Measurements from ENCODE around the gene RNPEPL1.
A peak's percentile ranks its signal among the peaks of the same experiment; 100 is the strongest.

The RNPEPL1 gene

DNA sequence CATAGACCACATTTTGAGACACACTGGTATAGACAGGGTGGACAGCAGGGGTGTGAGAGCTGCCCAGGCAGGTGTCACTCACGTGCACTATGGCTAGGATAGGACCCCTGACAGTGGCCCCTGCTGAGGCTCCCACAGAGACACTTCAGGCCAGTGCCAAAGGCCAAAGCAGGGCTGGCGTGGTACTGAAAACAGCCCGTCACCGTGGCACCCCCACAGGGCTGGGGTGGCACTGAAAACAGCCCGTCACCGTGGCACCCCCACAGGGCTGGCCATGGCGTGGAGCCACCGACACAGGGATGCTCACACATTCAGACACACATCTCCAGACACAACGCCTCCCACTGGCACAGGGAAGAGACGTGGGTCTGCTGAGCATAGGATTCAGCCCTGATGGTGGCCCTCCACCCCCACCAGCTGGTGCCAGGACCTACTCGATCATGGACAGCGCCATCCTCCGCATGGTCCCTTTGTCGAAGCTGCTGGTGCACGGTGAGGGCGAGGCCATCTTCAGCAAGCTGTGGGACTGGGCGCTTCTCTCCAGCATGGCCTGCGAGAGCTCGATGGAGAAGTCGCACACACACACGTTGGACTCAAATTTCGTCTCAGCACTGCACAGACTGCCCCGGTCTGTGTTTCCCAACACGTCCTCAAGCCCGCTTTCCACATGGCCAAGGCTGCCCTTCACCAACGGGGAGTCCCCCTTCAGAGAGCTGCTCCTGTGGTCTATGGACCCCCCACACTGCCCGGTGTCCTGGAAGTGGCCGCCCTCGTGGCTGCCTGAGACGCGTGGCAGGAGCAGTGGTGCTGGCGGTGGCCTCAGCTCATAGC, 44.6 kb upstream of the RNPEPL1 start:
- Histone ChIP-seq H3K9ac (no peak overlapping the region), H3K36me3 (peaks cover 80 to 100% (median 97%) of the 10 kb centered on the region in 11 experiments), H3K4me3 (peak overlapping the region in 9 of 10 experiments; percentile 7 to 60 (median 49); a peak in 16 of 20 replicates), H3K4me2 (peak overlapping the region in 2 of 11 experiments; percentile 17 to 21; a peak in 2 of 22 replicates), H3K27ac (peak overlapping the region in 7 of 11 experiments; percentile 48 to 82 (median 73); a peak in 11 of 22 replicates), H4K20me1 (peaks cover 0 to 3% (median 0%) of the 10 kb centered on the region in 11 experiments; a peak in 2 of 22 replicates), H3K9me3 (replicated peaks in 1 of 11) (peaks cover 67 to 97% (median 84%) of the 10 kb centered on the region in 11 experiments), H3K27me3 (no peaks in the 10 kb centered on the region; a peak in 2 of 22 replicates), H3K4me1 (peaks cover 0 to 8% (median 0%) of the 10 kb centered on the region in 10 experiments; a peak in 4 of 20 replicates)
- no peak for TF ChIP-seq Cebpa-rat (IDR thresholded peaks at IDR 0.05)

DNA sequence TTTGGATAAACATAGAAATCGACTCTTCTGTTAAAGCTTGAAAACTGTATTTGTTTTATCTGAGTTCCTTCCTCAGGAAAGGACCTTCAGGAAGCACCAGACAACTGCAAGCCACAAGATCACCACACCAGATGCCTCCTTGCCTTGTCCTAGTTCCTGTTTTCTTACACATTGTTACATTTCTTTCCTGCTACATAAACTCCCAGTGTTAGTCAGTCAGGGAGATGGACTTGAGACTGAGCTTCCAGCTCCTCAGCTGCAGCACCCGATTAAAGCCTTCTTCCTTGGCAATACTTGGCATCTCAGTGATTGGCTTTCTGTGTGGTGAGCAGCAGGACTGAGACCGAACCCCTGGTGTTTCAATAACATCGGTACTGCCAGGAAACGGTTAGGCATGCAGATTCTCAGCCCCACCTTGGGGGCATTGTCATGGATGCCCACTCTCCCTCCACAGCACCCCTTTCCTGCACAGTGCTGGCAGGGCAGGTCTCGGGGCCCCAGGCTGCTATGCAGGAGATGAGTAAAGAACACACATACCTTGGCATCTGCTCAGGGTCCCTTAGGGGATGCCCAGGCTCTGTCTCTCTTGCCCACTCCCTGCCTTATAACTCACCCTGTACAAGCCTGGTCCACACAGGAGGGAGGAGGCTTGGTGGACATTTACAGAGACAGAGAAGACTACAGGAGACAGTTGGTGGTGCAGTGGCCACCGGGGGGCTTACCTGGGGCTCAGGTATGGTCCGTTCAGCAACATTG, 43.1 kb upstream of the RNPEPL1 start:
- Histone ChIP-seq H3K9ac (0 out of 22 replicates have a peak overlapping the region, but pooled peaks of 2 of the 11 experiments have one; percentile 29 to 44), H3K9me3 (replicated peaks in 1 of 11) (peaks cover 82 to 98% (median 92%) of the 10 kb centered on the region in 11 experiments), H3K36me3 (peaks cover 86 to 100% (median 97%) of the 10 kb centered on the region in 11 experiments), H3K4me3 (peak overlapping the region in 9 of 10 experiments; percentile 9 to 60 (median 49); a peak in 16 of 20 replicates), H3K27me3 (no peaks in the 10 kb centered on the region; a peak in 2 of 22 replicates), H3K4me1 (peaks cover 0 to 8% (median 0%) of the 10 kb centered on the region in 10 experiments; a peak in 4 of 20 replicates), H4K20me1 (peaks cover 0 to 16% (median 0%) of the 10 kb centered on the region in 11 experiments; a peak in 2 of 22 replicates), H3K27ac (peak overlapping the region in 8 of 11 experiments; percentile 7 to 82 (median 69); a peak in 13 of 22 replicates), H3K4me2 (0 out of 22 replicates have a peak overlapping the region, but pooled peaks of 1 of the 11 experiments have one; percentile 21)
- TF ChIP-seq Cebpa-rat (IDR thresholded peaks at IDR 0.05), result no peak

DNA sequence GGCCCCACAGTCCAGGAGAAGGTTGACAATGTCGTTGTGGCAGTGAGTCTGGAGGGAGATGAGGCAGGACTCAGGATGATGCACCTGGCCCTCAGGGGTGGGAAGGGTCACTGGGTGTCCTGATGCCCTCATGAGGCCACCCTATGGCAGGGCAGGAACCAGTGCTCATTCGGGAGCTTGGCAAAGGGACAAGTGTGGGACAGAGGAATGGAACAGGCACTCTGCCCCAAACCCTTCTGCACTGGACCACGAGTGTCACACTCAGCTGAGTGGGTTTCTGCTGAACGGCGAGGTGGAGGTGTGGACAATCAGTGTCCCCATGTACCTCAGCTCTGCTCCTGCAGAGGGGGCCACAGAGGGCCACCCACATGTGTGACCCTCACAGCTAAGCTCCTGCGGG, 42.5 kb upstream of the RNPEPL1 start:
- Histone ChIP-seq H4K20me1 (peaks cover 0 to 16% (median 0%) of the 10 kb centered on the region in 11 experiments; a peak in 2 of 22 replicates), H3K4me2 (no peak overlapping the region), H3K9ac (no peak overlapping the region), H3K9me3 (replicated peaks in 1 of 11) (peaks cover 88 to 100% (median 97%) of the 10 kb centered on the region in 11 experiments), H3K4me3 (peak overlapping the region in 9 of 10 experiments; percentile 9 to 60 (median 49); a peak in 16 of 20 replicates), H3K4me1 (peaks cover 0 to 8% (median 0%) of the 10 kb centered on the region in 10 experiments; a peak in 4 of 20 replicates), H3K36me3 (peaks cover 89 to 100% (median 97%) of the 10 kb centered on the region in 11 experiments), H3K27ac (peak overlapping the region in 4 of 11 experiments; percentile 52 to 82 (median 63); a peak in 6 of 22 replicates), H3K27me3 (no peaks in the 10 kb centered on the region; a peak in 2 of 22 replicates)
- no peak for TF ChIP-seq Cebpa-rat (IDR thresholded peaks at IDR 0.05)

DNA sequence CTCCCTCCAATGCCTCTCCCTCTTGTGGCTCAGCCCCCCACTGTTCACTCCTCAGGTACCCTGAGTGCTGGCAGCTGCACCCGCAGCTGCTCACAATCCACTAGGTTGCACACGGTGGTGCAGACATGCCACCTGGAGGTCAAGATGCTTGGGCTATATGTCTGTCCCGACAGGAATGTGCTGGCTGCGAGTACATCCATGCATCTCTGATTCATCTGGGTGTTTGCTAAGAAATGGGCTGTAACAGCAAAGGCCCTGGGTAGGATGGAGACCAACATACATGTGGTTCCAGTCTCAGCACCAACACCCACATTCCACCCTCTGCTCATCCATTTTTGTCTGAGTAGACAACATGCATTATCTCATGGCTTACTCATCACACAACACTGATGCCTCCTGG, 41.8 kb upstream of the RNPEPL1 start:
- Histone ChIP-seq H3K4me2 (no peak overlapping the region), H3K27me3 (no peaks in the 10 kb centered on the region; a peak in 2 of 22 replicates), H3K36me3 (peaks cover 95 to 100% (median 99%) of the 10 kb centered on the region in 11 experiments), H3K9ac (no peak overlapping the region), H3K9me3 (replicated peaks in 1 of 11) (peaks cover 92 to 100% (median 100%) of the 10 kb centered on the region in 11 experiments), H3K4me1 (peaks cover 0 to 8% (median 0%) of the 10 kb centered on the region in 10 experiments; a peak in 4 of 20 replicates), H3K4me3 (peak overlapping the region in 9 of 10 experiments; percentile 9 to 60 (median 49); a peak in 16 of 20 replicates), H3K27ac (no peak overlapping the region), H4K20me1 (peaks cover 0 to 16% (median 0%) of the 10 kb centered on the region in 11 experiments; a peak in 2 of 22 replicates)
- TF ChIP-seq Cebpa-rat (IDR thresholded peaks at IDR 0.05), result no peak

DNA sequence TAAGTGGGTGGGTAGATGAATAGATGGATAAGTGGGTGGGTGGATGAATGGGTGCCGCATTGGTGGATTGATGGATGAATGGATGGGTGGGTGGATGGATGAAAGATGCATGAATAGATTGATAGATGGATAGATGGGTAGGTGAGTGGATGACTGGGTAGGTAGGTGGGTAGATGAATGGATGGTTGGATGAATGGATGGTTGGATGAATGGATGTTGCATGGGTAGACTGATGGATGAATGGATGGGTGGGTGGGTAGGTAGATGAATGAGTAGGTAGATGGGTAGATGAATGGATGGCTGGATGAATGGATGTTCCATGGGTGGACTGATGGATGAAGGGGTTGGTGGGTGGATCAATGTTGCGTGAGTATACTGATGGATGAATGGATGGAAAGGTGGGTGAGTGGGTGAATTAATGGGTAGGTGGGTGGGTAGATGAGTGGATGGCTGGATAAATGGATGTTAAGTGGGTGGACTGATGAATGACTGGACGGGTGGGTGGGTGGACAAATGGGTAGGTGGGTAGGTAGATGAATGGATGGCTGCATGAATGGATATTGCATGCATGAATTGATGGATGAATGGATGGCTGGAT, 41.0 kb upstream of the RNPEPL1 start:
- Histone ChIP-seq H3K27me3 (no peaks in the 10 kb centered on the region; a peak in 2 of 22 replicates), H3K9me3 (replicated peaks in 1 of 11) (peaks cover 92 to 100% (median 100%) of the 10 kb centered on the region in 11 experiments), H3K9ac (no peak overlapping the region), H4K20me1 (peaks cover 0 to 16% (median 0%) of the 10 kb centered on the region in 11 experiments; a peak in 2 of 22 replicates), H3K4me3 (peak overlapping the region in 1 of 10 experiments; percentile 49; a peak in 3 of 20 replicates), H3K27ac (no peak overlapping the region), H3K36me3 (peaks cover 95 to 100% (median 99%) of the 10 kb centered on the region in 11 experiments), H3K4me2 (no peak overlapping the region), H3K4me1 (peaks cover 0 to 8% (median 0%) of the 10 kb centered on the region in 10 experiments; a peak in 4 of 20 replicates)
- TF ChIP-seq Cebpa-rat (IDR thresholded peaks at IDR 0.05), result no peak

DNA sequence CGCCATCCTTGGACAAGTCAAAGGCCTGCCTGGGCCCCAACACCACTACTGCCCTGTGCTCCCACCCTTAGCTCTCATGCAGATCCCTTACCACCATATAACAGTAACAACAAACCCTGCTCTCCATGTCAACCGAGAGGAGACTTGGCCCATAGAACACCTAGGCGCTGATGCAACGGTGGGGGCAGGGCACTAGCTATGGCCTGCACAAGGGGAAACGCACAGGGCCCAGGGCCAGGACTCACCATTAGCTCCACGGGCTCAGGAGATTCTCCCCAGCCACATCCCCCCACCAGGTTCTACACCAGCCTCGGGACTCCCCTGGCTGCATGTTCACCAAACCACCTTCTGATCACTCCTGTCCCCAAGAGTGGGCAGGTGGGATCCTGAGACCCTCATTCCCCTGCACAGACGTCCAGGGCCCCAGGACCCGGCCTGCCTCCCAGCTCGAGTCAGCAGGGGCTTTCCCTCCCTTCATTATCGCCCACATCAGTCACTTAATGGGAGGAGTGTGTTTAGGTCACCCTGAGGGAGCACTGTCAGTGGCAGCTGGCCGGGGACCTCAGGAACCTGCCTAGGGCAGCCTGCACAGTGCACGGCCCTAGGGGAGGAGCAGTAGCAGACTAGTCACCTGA, 39.8 kb upstream of the RNPEPL1 start:
- H4K20me1 ChIP-seq, result peaks cover 0 to 16% (median 0%) of the 10 kb centered on the region in 11 experiments; a peak in 2 of 22 replicates

DNA sequence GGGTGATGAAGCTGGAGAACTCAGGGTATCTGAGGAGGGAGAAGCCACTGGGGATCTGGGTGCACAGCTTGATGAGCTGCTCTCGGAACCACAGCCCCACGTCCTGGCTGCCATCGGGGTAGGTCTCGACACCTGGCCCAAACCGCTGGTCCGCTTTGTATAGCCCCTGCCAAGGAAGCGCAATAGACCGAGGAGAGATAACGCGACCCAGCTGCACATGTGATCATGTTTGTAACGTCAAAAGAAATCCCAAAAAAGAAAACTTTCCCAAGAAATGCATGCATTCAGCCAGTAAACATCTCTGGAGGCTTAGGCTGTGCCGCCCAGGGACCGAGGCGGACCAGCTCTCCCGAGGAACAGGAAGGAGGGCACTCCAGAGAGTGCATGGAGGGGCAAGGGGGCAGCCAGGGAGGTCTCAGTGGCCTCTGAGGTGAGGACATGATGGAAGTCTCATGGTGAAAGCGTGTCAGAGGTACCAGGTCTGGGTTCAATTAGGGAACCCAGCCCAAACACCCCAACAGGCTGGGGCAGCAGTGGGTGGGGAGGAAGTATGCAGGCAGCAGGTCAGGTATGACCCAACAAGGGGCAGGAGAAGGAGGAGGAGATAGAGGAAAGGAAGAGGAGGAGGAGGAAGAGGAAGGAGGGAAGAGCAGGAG, 38.8 kb upstream of the RNPEPL1 start:
- no peak overlapping the region for H3K4me2 ChIP-seq
- H3K27me3 ChIP-seq, result no peaks in the 10 kb centered on the region; a peak in 2 of 22 replicates
- H3K27ac ChIP-seq, result no peak overlapping the region
- peaks cover 91 to 100% (median 100%) of the 10 kb centered on the region in 11 experiments for H3K9me3 ChIP-seq (replicated peaks in 1 of 11)
- H4K20me1 ChIP-seq, result peaks cover 0 to 23% (median 0%) of the 10 kb centered on the region in 11 experiments; a peak in 2 of 22 replicates
- H3K36me3 ChIP-seq, result peaks cover 93 to 100% (median 98%) of the 10 kb centered on the region in 11 experiments
- no peak for TF ChIP-seq Cebpa-rat (IDR thresholded peaks at IDR 0.05)
- H3K4me1 ChIP-seq, result peaks cover 0 to 6% (median 0%) of the 10 kb centered on the region in 10 experiments; a peak in 4 of 20 replicates
- no peak overlapping the region for H3K4me3 ChIP-seq
- H3K9ac ChIP-seq, result no peak overlapping the region

More for the DNA sequence above, 39.8 kb upstream of the RNPEPL1 start:
- Histone ChIP-seq H3K27me3 (no peaks in the 10 kb centered on the region; a peak in 2 of 22 replicates), H3K9ac (no peak overlapping the region), H3K36me3 (peaks cover 93 to 100% (median 98%) of the 10 kb centered on the region in 11 experiments), H3K9me3 (replicated peaks in 1 of 11) (peaks cover 91 to 100% (median 100%) of the 10 kb centered on the region in 11 experiments), H3K4me1 (peaks cover 0 to 8% (median 0%) of the 10 kb centered on the region in 10 experiments; a peak in 4 of 20 replicates), H3K4me3 (no peak overlapping the region), H3K4me2 (no peak overlapping the region), H3K27ac (no peak overlapping the region)
- TF ChIP-seq Cebpa-rat (IDR thresholded peaks at IDR 0.05), result no peak
